ENCODE measurements around the gene NELL1. TPM values are rescaled to one million over a fixed set of nuclear protein-coding genes. Genes with fewer than 3 reads are reported as not detected.

NELL1 gene
- total RNA-seq, 4 donors from 2014 or later, result not detected

- no peak overlapping the region for H3K4me3 ChIP-seq
- no peaks in the 10 kb centered on the region for H3K4me1 ChIP-seq
- H3K27me3 ChIP-seq, result peaks cover 0 to 4% (median 0%) of the 10 kb centered on the region in 3 donors
- H3K36me3 ChIP-seq, result no peaks in the 10 kb centered on the region
- intact Hi-C loops (cut with DNase I; ENCODE audit: low total_unique reads), result loop anchor here (10.0 kb wide), 1 partner anchor 1664 kb away; no protein-coding TSS in a partner anchor
- ATAC-seq (no peak), DNase-seq (no peak)
- in situ Hi-C loops (cut with MboI; ENCODE audit: low sequenced_read_pairs in 4 of 4), result loop anchor here in 3 of 4 donors (25.0 kb wide), 2 partner anchors 1497 to 1672 kb away; no protein-coding TSS in a partner anchor
- no peaks in the 10 kb centered on the region for H3K9me3 ChIP-seq
- no peak for TF ChIP-seq CTCF (IDR thresholded peaks at IDR 0.05 in 4 of 5, conservative IDR thresholded peaks at IDR 0.05 in 1 of 5)
- TF ChIP-seq POLR2A (IDR thresholded peaks at IDR 0.05), result no peak
- no peak overlapping the region for H3K27ac ChIP-seq
Measured at GRCh38 chr11:20640401-20640800, 29.0 kb upstream of the NELL1 start.

- no peak for DNase-seq
- no peak for TF ChIP-seq CTCF (IDR thresholded peaks at IDR 0.05 in 4 of 5, conservative IDR thresholded peaks at IDR 0.05 in 1 of 5)
- no peak for TF ChIP-seq POLR2A (IDR thresholded peaks at IDR 0.05)
- Histone ChIP-seq H3K4me1 (no peaks in the 10 kb centered on the region), H3K4me3 (no peak overlapping the region), H3K27me3 (peaks cover 0 to 2% (median 0%) of the 10 kb centered on the region in 3 donors), H3K9me3 (no peaks in the 10 kb centered on the region), H3K27ac (no peak overlapping the region), H3K36me3 (no peaks in the 10 kb centered on the region)
- in situ Hi-C loops (cut with MboI; ENCODE audit: low sequenced_read_pairs in 4 of 4), result loop anchor here in 3 of 4 donors (25.0 kb wide), 2 partner anchors 1493 to 1668 kb away; no protein-coding TSS in a partner anchor
- ATAC-seq, result no peak
- intact Hi-C loops (cut with DNase I; ENCODE audit: low total_unique reads), result loop anchor here (10.0 kb wide), 1 partner anchor 1660 kb away; no protein-coding TSS in a partner anchor
Measured at GRCh38 chr11:20644360-20644759, 25.0 kb upstream of the NELL1 start.

- H3K27ac ChIP-seq, result no peak overlapping the region
- TF ChIP-seq POLR2A (IDR thresholded peaks at IDR 0.05) (no peak), CTCF (IDR thresholded peaks at IDR 0.05 in 4 of 5, conservative IDR thresholded peaks at IDR 0.05 in 1 of 5) (peak; percentile 53 to 83 (median 77))
- no peaks in the 10 kb centered on the region for H3K36me3 ChIP-seq
- DNase-seq (no peak), ATAC-seq (peak; percentile 41 to 42)
- intact Hi-C loops (cut with DNase I; ENCODE audit: low total_unique reads) (loop anchor here (1.0 to 10.0 kb wide), 3 partner anchors 24 to 1657 kb away; no protein-coding TSS in a partner anchor), in situ Hi-C loops (cut with MboI; ENCODE audit: low sequenced_read_pairs in 4 of 4) (loop anchor here in 3 of 4 donors (25.0 kb wide), 2 partner anchors 1489 to 1664 kb away; no protein-coding TSS in a partner anchor)
- no peak overlapping the region for H3K4me3 ChIP-seq
- peaks cover 0 to 15% (median 3%) of the 10 kb centered on the region in 3 donors for H3K27me3 ChIP-seq
- H3K4me1 ChIP-seq, result no peaks in the 10 kb centered on the region
- no peaks in the 10 kb centered on the region for H3K9me3 ChIP-seq
Measured at GRCh38 chr11:20647976-20648565, 21.3 kb upstream of the NELL1 start.

- no peak overlapping the region for H3K4me3 ChIP-seq
- H3K36me3 ChIP-seq, result no peaks in the 10 kb centered on the region
- no peaks in the 10 kb centered on the region for H3K4me1 ChIP-seq
- peaks cover 3 to 17% (median 4%) of the 10 kb centered on the region in 3 donors for H3K27me3 ChIP-seq
- TF ChIP-seq POLR2A (IDR thresholded peaks at IDR 0.05), result no peak
- TF ChIP-seq CTCF (IDR thresholded peaks at IDR 0.05 in 4 of 5, conservative IDR thresholded peaks at IDR 0.05 in 1 of 5), result no peak
- no peaks in the 10 kb centered on the region for H3K9me3 ChIP-seq
- no peak overlapping the region for H3K27ac ChIP-seq
- ATAC-seq (no peak), DNase-seq (no peak)
- intact Hi-C loops (cut with DNase I; ENCODE audit: low total_unique reads), result no loop called here
- in situ Hi-C loops (cut with MboI; ENCODE audit: low sequenced_read_pairs in 4 of 4), result no loop called here
Measured at GRCh38 chr11:20652150-20652806, 17.1 kb upstream of the NELL1 start.
